Raji (cell line): Measurements from ENCODE around the gene NFKBIA.

Source experiments
- POLR2A ChIP-seq: IDR thresholded peaks from 2 replicates; pipeline ENCODE4 v1.6.1; 2011; ENCODE audit warnings: low read depth, low read length, control low read depth; ENCODE audit not compliant: insufficient read depth

The NFKBIA gene

DNA sequence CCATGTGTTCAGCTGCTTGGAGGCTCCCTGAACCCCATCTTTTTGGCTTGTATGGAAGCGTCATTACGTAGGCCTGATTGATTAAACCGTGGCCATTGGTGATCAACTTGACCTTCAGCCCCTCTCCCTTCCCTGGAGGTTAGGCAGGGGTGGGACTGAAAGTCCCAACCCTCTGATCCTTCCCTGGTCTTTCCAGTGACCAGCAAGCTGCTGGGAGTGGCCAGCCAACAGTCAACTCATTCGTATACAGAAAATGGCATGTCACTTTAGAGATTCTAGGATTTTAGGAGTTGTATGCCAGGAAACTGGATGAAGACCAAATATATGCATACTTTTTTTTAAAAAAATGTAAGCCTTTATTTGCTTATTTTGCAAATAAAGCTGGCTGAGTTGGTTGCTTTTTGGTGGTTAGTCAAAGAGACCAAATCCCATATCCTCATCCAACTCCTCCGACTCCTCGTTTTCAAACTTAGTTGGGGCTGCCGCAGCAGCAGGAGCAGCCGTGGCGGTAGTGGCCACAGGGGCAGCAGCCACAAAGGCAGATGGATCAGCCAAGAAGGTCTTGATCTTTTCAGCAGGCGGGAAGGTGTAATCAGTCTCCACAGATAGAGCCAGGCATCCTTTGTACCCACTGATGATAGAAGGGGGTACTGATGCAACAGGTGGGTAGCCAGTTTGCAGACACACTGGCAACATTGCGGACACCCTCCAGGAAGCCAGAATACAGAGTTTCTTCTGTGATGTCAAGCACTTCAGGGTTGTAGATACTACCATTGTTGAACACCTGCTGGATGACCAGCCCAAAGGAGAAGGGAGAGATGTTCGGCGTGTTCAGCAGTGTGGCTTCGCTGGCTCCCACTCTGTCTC is 16.6 kb downstream of the NFKBIA start:
- TF ChIP-seq POLR2A: no peak

DNA sequence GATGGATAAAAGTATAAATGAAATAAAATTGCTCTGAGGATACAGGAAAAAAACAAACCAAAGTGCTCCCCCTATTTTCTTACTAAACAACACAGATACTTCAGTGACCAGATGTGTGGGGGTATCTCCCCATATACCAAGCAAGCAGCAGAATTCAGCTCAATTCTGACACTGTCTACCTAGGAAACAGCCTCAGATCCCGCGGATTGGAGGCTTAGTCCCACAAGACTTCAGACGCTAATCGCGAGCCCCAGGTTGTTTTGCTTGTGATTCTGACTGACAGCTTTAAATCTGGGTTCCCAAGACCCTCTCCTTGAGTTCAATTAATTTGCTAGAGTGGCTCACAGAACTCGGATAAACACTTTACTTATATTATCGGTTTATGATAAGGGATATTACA is 17.3 kb downstream of the NFKBIA start:
- TF ChIP-seq POLR2A: no peak

GRCh38 chr14:35386673-35387125 is 17.9 kb downstream of the NFKBIA start:
- TF ChIP-seq POLR2A: no peak

- no peak for TF ChIP-seq POLR2A
Observed at GRCh38 chr14:35385042-35385839, 19.3 kb downstream of the NFKBIA start.

DNA sequence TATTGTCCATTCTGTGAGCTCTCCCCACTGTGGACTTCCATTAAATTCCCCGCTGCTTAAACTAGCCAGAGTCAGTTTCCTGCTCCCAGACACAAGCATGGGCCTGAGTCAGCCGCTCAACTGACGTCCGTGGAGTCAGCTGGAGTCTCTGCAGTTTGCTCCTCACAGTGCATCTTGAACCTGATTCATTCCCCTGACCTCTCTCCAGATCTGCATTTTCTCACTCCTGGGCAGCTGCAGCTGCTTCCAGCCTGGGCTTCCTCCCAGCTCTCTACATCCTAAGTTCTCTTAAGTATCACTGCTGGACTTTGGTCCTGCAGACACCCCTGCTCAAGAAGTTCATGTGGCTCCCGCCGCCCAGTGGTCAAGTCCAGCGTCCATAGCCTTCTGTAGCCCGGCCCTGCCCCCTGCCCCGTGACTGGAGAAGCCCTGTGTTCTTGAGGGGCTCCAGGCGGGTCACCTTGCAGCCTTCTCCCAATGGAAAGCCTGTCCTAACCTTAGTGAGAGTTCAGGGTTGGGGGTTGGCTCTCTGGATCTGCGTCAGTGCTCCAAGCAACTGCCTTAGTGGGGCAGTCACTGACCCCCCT is 20.0 kb downstream of the NFKBIA start:
- no peak for TF ChIP-seq POLR2A

- TF ChIP-seq POLR2A: no peak
Observed at GRCh38 chr14:35383569-35384454, 20.7 kb downstream of the NFKBIA start.

GRCh38 chr14:35380794-35381193 is 23.8 kb downstream of the NFKBIA start:
- TF ChIP-seq POLR2A: no peak

DNA sequence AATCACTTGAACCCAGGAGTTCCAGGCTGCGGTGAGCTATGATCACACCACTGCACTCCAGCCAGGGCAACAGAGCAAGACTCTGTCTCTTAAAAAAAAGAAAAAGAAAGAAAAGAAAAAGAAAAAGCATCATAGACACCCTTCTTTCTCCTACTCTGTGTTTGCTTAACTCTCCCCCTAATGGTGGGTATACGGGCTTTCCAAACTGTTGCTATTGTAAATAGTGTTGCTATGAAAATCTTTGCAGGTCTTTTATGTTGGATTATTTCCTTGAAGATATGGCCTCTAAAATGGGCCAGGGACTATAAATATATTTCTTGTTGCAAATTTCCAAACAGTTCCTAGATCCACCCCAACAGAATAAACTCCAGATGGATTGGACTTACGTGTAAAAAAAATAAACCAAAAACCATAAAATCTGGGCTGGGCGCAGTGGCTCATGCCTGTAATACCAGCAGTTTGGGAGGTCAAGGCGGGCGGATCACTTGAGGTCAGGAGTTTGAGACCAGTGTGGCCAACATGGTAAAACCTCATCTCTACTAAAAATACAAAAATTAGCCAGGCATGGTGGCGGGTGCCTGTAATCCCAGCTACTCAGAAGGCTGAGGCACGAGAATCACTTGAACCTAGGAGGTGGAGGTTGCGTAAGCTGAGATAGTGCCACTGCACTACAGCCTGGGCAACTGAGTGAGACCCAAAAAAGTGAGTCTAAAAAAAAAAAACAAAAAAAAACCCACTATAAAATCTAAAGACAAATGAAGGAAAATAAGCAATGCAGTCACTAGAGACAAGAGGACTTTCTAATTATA is 25.9 kb downstream of the NFKBIA start:
- no peak for TF ChIP-seq POLR2A

DNA sequence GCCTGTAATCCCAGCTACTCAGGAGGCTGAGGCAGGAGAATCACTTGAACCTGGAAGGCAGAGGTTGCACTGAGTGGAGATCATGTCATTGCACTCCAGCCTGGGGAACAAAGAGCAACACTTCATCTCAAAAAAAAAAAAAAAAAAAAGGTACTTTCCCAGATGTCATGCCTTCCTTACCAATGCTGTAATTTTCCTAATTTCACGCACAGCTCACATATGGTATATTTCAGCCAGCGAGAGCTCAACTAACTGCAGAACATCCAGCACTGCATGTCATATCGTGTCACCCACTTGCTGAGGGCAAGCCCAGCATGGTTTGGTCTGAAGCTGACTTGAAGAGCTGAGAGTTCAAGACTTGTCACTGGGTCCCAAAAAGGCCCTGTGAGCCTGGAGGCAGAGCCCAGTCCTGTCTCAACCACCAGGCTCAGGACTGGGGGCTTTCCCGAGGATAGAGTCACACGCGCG is 29.0 kb downstream of the NFKBIA start:
- TF ChIP-seq POLR2A: no peak

DNA sequence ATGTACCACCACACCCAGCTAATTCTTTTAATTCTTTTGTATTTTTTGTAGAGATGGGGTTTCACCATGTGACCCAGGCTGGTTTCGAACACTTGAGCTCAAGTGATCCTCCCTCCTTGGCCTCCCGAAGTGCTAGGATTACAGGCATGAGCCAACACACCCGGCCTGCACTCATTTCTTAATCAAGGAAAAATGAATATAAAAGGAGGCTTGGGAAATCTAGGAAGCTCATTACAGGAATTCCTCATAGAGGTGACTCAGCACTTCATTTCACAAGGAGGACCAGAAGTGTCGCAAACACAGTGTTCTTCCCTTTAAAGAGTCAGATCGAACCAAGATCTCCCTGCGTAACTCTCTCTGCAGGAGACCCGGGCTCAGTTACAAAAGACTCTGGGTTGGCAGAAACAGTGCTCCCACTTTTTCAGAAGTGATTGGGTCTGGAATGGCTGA is 30.3 kb downstream of the NFKBIA start:
- no peak for TF ChIP-seq POLR2A

- no peak for TF ChIP-seq POLR2A
Observed at GRCh38 chr14:35370969-35371368, 33.6 kb downstream of the NFKBIA start.

DNA sequence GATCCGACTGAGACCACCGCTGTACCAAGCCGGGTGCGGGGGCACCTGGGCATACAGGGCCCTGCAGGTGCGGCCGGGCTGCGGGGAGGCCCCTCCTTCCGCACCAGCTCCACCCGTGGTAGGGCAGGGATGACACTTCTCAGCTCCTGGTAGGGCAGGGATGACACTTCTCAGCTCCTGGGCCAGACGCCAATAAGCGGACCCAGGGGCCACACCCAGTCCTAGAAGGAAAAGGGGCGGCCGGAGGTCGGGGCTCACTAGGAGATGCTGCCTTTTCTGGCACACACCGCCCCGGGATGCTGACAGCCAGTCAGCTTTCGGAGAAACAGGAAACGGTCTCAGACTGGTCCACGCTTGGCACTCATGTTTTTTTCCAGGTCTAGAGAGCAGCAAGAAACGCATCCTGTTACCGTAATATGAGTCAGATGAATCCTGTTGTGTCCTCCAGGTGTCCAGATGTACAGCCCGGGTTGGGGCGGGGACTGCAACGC is 34.8 kb downstream of the NFKBIA start:
- no peak for TF ChIP-seq POLR2A

GRCh38 chr14:35368583-35369392 is 35.8 kb downstream of the NFKBIA start:
- TF ChIP-seq POLR2A: no peak
